Erythroblast (primary cell): ENCODE measurements around the gene RANBP1.

Experiments
- DNase-seq, 2 experiments: peaks; one replicate each; lab custom pipeline; 2025; lab: John Stamatoyannopoulos, UW
- GATA1 ChIP-seq: IDR thresholded peaks from 2 replicates; pipeline ENCODE4 v1.6.1; 2011; ENCODE audit warnings: low read depth, mild to moderate bottlenecking, control low read depth, low read length, moderate library complexity
- POLR2A ChIP-seq: IDR thresholded peaks from 2 replicates; pipeline ENCODE4 v1.6.1; 2011; ENCODE audit warnings: mild to moderate bottlenecking, low read length

RANBP1 gene

GRCh38 chr22:20172141-20172613, 56.3 kb downstream of the RANBP1 start:
- DNase-seq = no peak

GRCh38 chr22:20173246-20173645, 57.3 kb downstream of the RANBP1 start:
- DNase-seq = no peak

More at GRCh38 chr22:20172141-20172613, 56.3 kb downstream of the RANBP1 start:
- TF ChIP-seq GATA1 (no peak), POLR2A (no peak)

GRCh38 chr22:20173772-20174171, 57.9 kb downstream of the RANBP1 start:
- DNase-seq = no peak
- TF ChIP-seq POLR2A (no peak), GATA1 (no peak)

More at GRCh38 chr22:20173246-20173645, 57.3 kb downstream of the RANBP1 start:
- TF ChIP-seq POLR2A (no peak), GATA1 (no peak)

DNA sequence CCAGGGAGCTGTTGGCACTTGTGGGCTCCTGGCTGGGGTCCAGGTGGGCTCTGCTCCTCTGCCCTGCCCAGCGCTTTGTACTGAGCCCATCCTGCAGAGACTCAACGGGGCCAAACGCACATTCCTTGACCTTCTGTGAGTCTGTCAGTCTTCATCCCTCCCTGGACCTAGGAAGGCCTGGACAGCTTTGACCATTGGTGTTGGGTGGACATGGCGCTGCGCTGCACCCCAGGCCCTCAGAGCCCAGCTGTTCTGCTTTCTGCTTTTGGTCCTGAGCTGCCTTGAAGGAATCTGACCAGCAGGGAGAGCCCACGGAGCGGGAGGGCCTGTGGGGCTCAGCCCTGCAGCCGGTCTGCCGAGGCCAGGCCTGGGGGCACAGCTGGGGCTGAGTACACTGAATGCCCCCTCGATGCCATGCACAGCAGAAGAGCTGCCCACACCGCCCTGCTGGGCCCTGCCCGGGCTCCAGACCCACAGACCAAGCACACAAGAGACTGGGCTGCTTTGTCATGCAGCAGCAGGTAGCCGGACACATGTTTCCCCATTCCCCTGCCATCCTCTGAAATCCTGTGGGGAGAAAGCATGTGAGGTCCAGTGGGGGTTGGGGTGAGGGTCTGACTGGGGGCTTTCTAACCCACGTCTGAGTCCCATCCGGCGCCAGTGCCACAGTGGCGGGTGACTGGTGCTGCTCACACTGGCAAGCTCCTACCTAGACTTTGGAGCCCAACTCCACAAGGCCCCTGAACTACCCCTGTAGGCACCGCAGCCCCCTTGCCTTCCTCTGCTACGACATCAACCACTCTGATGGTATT, 59.1 kb downstream of the RANBP1 start:
- no peak for TF ChIP-seq GATA1
- TF ChIP-seq POLR2A = no peak
- DNase-seq = no peak

GRCh38 chr22:20175597-20175900, 59.6 kb downstream of the RANBP1 start:
- DNase-seq = no peak
- TF ChIP-seq GATA1 (no peak), POLR2A (no peak)

DNA sequence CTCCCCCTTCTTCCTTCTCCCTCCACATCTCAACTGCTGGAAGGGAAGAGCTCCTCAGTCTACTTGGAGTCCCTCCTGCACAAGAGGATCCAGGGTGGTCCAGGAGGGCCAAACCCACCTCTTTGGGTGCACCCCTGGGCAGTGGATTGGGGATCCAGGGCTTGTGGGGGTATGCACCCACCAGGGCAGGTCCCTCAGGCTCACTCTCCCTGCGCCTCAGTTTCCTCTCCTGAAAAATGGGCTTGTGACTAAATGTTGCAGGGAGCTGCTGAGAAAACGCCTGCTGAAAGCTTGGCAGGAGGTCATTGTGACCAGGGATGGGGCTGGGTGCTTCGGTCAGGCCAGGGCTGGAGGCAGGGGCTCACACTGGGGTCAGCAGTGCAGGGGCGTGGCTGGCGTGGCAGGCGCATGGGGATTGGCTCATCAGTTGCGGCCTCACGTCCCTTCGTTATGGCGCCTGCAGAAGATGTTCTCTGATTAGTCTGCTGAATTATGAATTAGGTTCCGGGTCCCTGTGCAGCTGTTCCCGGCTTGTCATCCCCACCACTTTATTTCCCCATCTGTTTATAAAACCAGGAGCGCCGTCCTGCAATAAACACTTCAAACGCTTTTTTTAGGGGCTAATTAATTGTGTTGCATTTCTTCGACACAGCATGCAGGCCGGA, 60.6 kb downstream of the RANBP1 start:
- DNase-seq = no peak
- TF ChIP-seq POLR2A (no peak), GATA1 (no peak)
